K562 (cell line): Measurements from ENCODE around the gene IPCEF1. TPM values are rescaled to one million over a fixed set of nuclear protein-coding genes. Genes with fewer than 3 reads are reported as not detected.

Experiments used
- ATAC-seq: fragments of 200-7000 bp; cut with Tn5 transposase; 3 replicates; pipeline ENCODE4 v1.9.1; 2020; ENCODE audit warnings: moderate library complexity
- BruUV-seq: library from RNA; stranded (reverse); fragments of 400-500 nt; replicated peaks from 2 replicates; lab custom pipeline; 2021; lab: Mats Ljungman, UMichigan
- CTCF ChIA-PET: fragments of 300-600 bp; formaldehyde crosslinking; extraction: SDS; loops from one replicate; lab custom pipeline; 2021; ENCODE audit warnings: low intra/inter-chr PET ratio; lab: Yijun Ruan, JAX
- POLR2A ChIA-PET: fragments of 300-600, 350-650 bp; sonication (Branson Sonifier 250); formaldehyde crosslinking; extraction: SDS; loops from one replicate; lab custom pipeline; 2021; ENCODE audit warnings: antibody characterized with exemption, inconsistent platforms; lab: Yijun Ruan, JAX
- DNase-seq, 4 experiments: peaks; one replicate each; pipeline versions ENCODE4 v3.0.0 to v3.0.0-alpha.2; 2011 to 2018; ENCODE audit warnings: low spot score in 3 of 4, mixed read lengths in 3 of 4; ENCODE audit errors: extremely low read depth in 1 of 4
- FAIRE-seq: peaks from 2 replicates; lab custom pipeline; 2011; peaks lifted over from hg19 to GRCh38; lab: Jason Lieb, UNC
- H2AFZ ChIP-seq: 2 replicates; pipeline ENCODE4 v1.6.0; 2011; ENCODE audit warnings: low read depth, low read length, control low read depth, inconsistent platforms
- H3K27ac ChIP-seq: fragments of 200-600 bp; 3 replicates; pipeline ENCODE4 v1.8.0; 2011; ENCODE audit warnings: low read depth, mild to moderate bottlenecking, control low read depth, inconsistent platforms, low read length, moderate library complexity, mixed read lengths; ENCODE audit errors: extremely low read depth
- H3K27me3 ChIP-seq, 2 experiments: fragments of 300-600 bp in 1 of 2; 2 replicates in 1 of 2; 3 replicates in 1 of 2; pipeline versions ENCODE4 v1.6.0 to v1.8.0; 2011; ENCODE audit warnings: inconsistent platforms in 2 of 2, low read length in 2 of 2, mild to moderate bottlenecking in 1 of 2, mixed read lengths in 1 of 2, moderate library complexity in 1 of 2; ENCODE audit not compliant: control insufficient read depth in 2 of 2, insufficient read depth in 2 of 2
- H3K36me3 ChIP-seq: fragments of 300-600 bp; 3 replicates; pipeline ENCODE4 v1.8.0; 2011; ENCODE audit warnings: mild to moderate bottlenecking, low read length, inconsistent platforms; ENCODE audit not compliant: control insufficient read depth, insufficient read depth
- H3K4me1 ChIP-seq, 2 experiments: fragments of 200-600 bp in 1 of 2; replicated peaks in 1 of 2; 2 replicates in 1 of 2; 3 replicates in 1 of 2; pipeline versions ENCODE4 v1.5.1 to v1.8.0; 2011; ENCODE audit warnings: inconsistent platforms in 2 of 2, low read length in 2 of 2, mild to moderate bottlenecking in 1 of 2, mixed read lengths in 1 of 2, moderate library complexity in 1 of 2; ENCODE audit not compliant: control insufficient read depth in 2 of 2, insufficient read depth in 2 of 2
- H3K4me2 ChIP-seq: 2 replicates; pipeline ENCODE4 v1.6.1; 2011; ENCODE audit warnings: low read length, control low read depth, inconsistent platforms, mixed read lengths; ENCODE audit not compliant: insufficient read depth
- H3K4me3 ChIP-seq: fragments of 200-600 bp; sonication (generic), shearing (Covaris generic); 2 replicates; pipeline ENCODE4 v1.5.1; 2016; ENCODE audit warnings: control low read depth, inconsistent platforms
- H3K79me2 ChIP-seq: fragments of 200-600 bp; 3 replicates; pipeline ENCODE4 v1.8.0; 2011; ENCODE audit warnings: low read length, inconsistent platforms; ENCODE audit not compliant: control insufficient read depth, insufficient read depth
- H3K9ac ChIP-seq, 2 experiments: 2 replicates each; pipeline versions ENCODE4 v1.6.0 to v1.6.1; 2011; ENCODE audit warnings: low read depth in 2 of 2, low read length in 2 of 2, control low read depth in 1 of 2, inconsistent platforms in 1 of 2, mild to moderate bottlenecking in 1 of 2, mixed read lengths in 1 of 2; ENCODE audit not compliant: insufficient read depth in 1 of 2
- H3K9me1 ChIP-seq: one replicate; pipeline ENCODE4 v1.6.0; 2011; ENCODE audit warnings: inconsistent platforms, mild to moderate bottlenecking, low read length, moderate library complexity; ENCODE audit not compliant: control insufficient read depth, insufficient read depth
- H3K9me3 ChIP-seq: replicated peaks from 2 replicates; pipeline ENCODE4 v1.5.1; 2011; ENCODE audit warnings: low read depth, low read length, inconsistent platforms; ENCODE audit not compliant: control insufficient read depth, insufficient read depth
- H4K20me1 ChIP-seq: replicated peaks from 2 replicates; pipeline ENCODE4 v1.6.1; 2011; ENCODE audit warnings: low read length, inconsistent platforms, mixed read lengths; ENCODE audit not compliant: control insufficient read depth, insufficient read depth
- CBX5 ChIP-seq: IDR thresholded peaks from 2 replicates; pipeline ENCODE4 v1.6.1; 2014; ENCODE audit warnings: low read depth, borderline replicate concordance
- MEF2A ChIP-seq: IDR thresholded peaks from 2 replicates; pipeline ENCODE4 v1.6.1; 2011; ENCODE audit warnings: low read depth, mild to moderate bottlenecking, low read length, moderate library complexity; ENCODE audit not compliant: control insufficient read depth
- RNF2 ChIP-seq: sonication (generic); IDR thresholded peaks from 2 replicates; pipeline ENCODE4 v1.6.1; 2016
- SIX5 ChIP-seq, 2 experiments: IDR thresholded peaks; 2 replicates each; pipeline ENCODE4 v1.6.1; 2011; ENCODE audit warnings: low read length in 2 of 2, borderline replicate concordance in 1 of 2, low read depth in 1 of 2, mild to moderate bottlenecking in 1 of 2, moderate library complexity in 1 of 2; ENCODE audit not compliant: insufficient read depth in 1 of 2
- SREBF2 ChIP-seq: sonication (generic); formaldehyde crosslinking; IDR thresholded peaks from 2 replicates; pipeline ENCODE4 v1.4.0; 2020; ENCODE audit warnings: mild to moderate bottlenecking, missing genetic modification reagents
- TSC22D4 ChIP-seq: fragments of 450-650 bp; IDR thresholded peaks from 2 replicates; pipeline ENCODE4 v1.6.1; 2016; ENCODE audit warnings: missing genetic modification characterization, missing biosample characterization, control low read depth
- U2AF1 ChIP-seq: fragments of 200-400 bp; formaldehyde crosslinking; optimal IDR thresholded peaks from 2 replicates; pipeline ENCODE3; 2017; ENCODE audit warnings: mild to moderate bottlenecking, low read depth, low read length, moderate library complexity
- ZFP36 ChIP-seq: fragments of 150-350 bp; IDR thresholded peaks from 2 replicates; pipeline ENCODE4 v1.6.1; 2018; ENCODE audit warnings: low read length, low read depth; ENCODE audit not compliant: partially characterized antibody
- ZNF12 ChIP-seq: sonication (generic); formaldehyde crosslinking; IDR thresholded peaks from 2 replicates; pipeline ENCODE4 v1.4.0; 2020; ENCODE audit warnings: mild to moderate bottlenecking, missing genetic modification reagents
- ZNF707 ChIP-seq: fragments of 250-450 bp; sonication (Bioruptor Pico); conservative IDR thresholded peaks from 2 replicates; pipeline ENCODE4 v1.8.0; 2022; ENCODE audit warnings: inconsistent platforms, mild to moderate bottlenecking, moderate library complexity
- ZNF785 ChIP-seq: fragments of 250-450 bp; sonication (Bioruptor Pico); IDR thresholded peaks from 2 replicates; pipeline ENCODE4 v1.4.0; 2020; ENCODE audit warnings: mild to moderate bottlenecking
- ZNF830 ChIP-seq: fragments of 250-450 bp; sonication (Bioruptor Pico); IDR thresholded peaks from 2 replicates; pipeline ENCODE4 v1.5.0; 2021; ENCODE audit warnings: mild to moderate bottlenecking
- WGBS: fragments of 100-300 bp; shearing (Covaris generic); methylation state at CpG from one replicate; pipeline ENCODE4 v1.1.6; 2016; ENCODE audit warnings: low coverage, mixed read lengths; ENCODE audit not compliant: insufficient coverage; ENCODE audit errors: missing lambda C conversion rate; 5-methylcytosine and 5-hydroxymethylcytosine counted together
- in situ Hi-C: fragments of 300-500 bp; cut with MboI; formaldehyde crosslinking; loops from 4 replicates; pipeline ENCODE4 v1.15.0; 2018; ENCODE audit warnings: inconsistent platforms, mixed read lengths
- intact Hi-C: fragments of 100-400 bp; cut with micrococcal nuclease; formaldehyde crosslinking; loops from 2 replicates; pipeline ENCODE4 v1.14.2; 2022
- polyA plus RNA-seq, 8 experiments: library from polyadenylated mRNA; depleted of rRNA in 4 of 8; stranded (reverse) in 5 of 8; unstranded in 3 of 8; fragments of >200 nt; fragmentation: Nextera tagmentation in 2 of 8; fragmentation: Illumina TruSeq in 1 of 8; extraction: Ambion mirVana in 2 of 8; extraction: Trizol in 1 of 8; gene quantifications; 2 replicates each; pipeline versions ENCODE4 v1.2.1 to v1.2.3, GENCODE V29; 2011 to 2014; ENCODE audit warnings: inconsistent platforms in 1 of 8, missing spikeins in 1 of 8
- total RNA-seq, 7 experiments: library from RNA; depleted of rRNA in 6 of 7; stranded (reverse); fragments of >200 nt in 6 of 7; fragmentation: Illumina TruSeq in 2 of 7; extraction: Trizol in 2 of 7; gene quantifications; 2 replicates each; pipeline versions ENCODE4 v1.2.1 to v1.2.3, GENCODE V29; 2011 to 2021; ENCODE audit warnings: low replicate concordance in 1 of 7
- TF ChIP-seq, protein P1 (sequence below): fragments of 250-450 bp; sonication (Bioruptor Pico); IDR thresholded peaks from 2 replicates; pipeline ENCODE4 v1.4.0; 2020; ENCODE audit warnings: mild to moderate bottlenecking, moderate library complexity, borderline replicate concordance
- TF ChIP-seq, protein P2 (sequence below), 2 experiments: fragments of 450-650 bp in 1 of 2; sonication (generic) in 1 of 2; formaldehyde crosslinking in 1 of 2; IDR thresholded peaks in 1 of 2; conservative IDR thresholded peaks in 1 of 2; 2 replicates each; pipeline versions ENCODE4 v1.6.1 to v1.8.1; 2016 to 2023; ENCODE audit warnings: mild to moderate bottlenecking in 2 of 2, moderate library complexity in 2 of 2, inconsistent platforms in 1 of 2, missing genetic modification reagents in 1 of 2
- TF ChIP-seq, protein P3 (sequence below): fragments of 250-450 bp; sonication (Bioruptor Pico); IDR thresholded peaks from 2 replicates; pipeline ENCODE4 v1.8.0; 2021; ENCODE audit warnings: moderate library complexity, mild to moderate bottlenecking, inconsistent platforms
- TF ChIP-seq, protein P4 (sequence below): sonication (generic); formaldehyde crosslinking; IDR thresholded peaks from 2 replicates; pipeline ENCODE4 v1.8.0; 2022; ENCODE audit warnings: mild to moderate bottlenecking, missing genetic modification reagents

Gene IPCEF1
- total and polyA plus RNA-seq, 9 of the 15 experiments (the other 6 are each of a cell fraction or from before 2014, with no cell fraction given): 0.14 to 0.18 TPM; not detected in 7

DNA sequence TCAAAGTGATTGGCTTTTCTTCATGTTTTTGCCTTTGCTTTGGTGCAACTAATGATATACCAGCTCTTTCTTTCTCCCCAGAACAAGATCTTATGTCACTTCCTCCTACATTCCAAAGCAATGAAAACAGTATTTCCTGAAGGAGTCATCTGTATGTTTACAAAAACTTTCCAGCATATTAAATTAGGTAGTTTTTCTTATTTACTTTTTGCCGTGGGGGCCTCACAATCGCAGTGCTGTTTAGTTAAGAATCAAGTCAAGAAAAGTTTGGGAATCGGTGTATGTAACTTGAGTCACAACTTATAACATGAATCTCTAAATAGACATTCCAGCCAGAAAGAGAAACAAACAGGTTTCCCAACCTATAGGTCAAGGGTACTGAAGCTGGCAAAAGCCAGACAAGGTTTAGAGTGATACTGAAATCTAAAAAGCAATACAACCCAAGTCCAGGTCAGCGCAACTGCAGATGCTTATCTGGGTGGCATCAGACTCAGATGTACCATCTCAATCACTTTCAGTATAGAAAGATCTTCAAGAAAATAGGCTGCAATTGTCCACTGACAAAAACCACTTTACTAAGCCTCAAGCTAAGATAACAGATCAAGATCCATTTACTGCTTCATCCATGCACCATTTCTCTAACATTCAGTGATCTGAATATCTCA lies 63.6 kb downstream of the IPCEF1 start:
- CTCF ChIA-PET: no interaction called here
- no peak overlapping the region for H3K9ac ChIP-seq
- no peak for FAIRE-seq

More for the DNA sequence above, 63.6 kb downstream of the IPCEF1 start:
- no TSS peak for BruUV-seq
- intact Hi-C loops (no loop called here), in situ Hi-C loops (no loop called here)
- H3K27ac ChIP-seq: no peak overlapping the region
- H2AFZ ChIP-seq: no peak overlapping the region
- H3K36me3 ChIP-seq: no peaks in the 10 kb centered on the region
- H3K4me3 ChIP-seq: no peak overlapping the region
- H3K9me1 ChIP-seq: no peaks in the 10 kb centered on the region
- no peaks in the 10 kb centered on the region for H3K9me3 ChIP-seq
- H3K79me2 ChIP-seq: no peaks in the 10 kb centered on the region
- POLR2A ChIA-PET: no interaction called here
- H3K27me3 ChIP-seq: peaks cover 7 to 20% of the 10 kb centered on the region in 2 experiments; a peak in 3 of 5 replicates
- no peak for ATAC-seq
- no peaks in the 10 kb centered on the region for H4K20me1 ChIP-seq
- WGBS: 2% methylated on average over 4 of the region's 4 CpGs
- no peak overlapping the region for H3K4me2 ChIP-seq
- no peak for DNase-seq
- H3K4me1 ChIP-seq: no peaks in the 10 kb centered on the region
- no peak for TF ChIP-seq MEF2A
- TF ChIP-seq SREBF2: no peak
- TF ChIP-seq ZNF707 (CRISPR knock-in tag): no peak
- TF ChIP-seq RNF2: no peak
- no peak for TF ChIP-seq ZNF785 (CRISPR knock-in tag)
- TF ChIP-seq, protein P1, sequence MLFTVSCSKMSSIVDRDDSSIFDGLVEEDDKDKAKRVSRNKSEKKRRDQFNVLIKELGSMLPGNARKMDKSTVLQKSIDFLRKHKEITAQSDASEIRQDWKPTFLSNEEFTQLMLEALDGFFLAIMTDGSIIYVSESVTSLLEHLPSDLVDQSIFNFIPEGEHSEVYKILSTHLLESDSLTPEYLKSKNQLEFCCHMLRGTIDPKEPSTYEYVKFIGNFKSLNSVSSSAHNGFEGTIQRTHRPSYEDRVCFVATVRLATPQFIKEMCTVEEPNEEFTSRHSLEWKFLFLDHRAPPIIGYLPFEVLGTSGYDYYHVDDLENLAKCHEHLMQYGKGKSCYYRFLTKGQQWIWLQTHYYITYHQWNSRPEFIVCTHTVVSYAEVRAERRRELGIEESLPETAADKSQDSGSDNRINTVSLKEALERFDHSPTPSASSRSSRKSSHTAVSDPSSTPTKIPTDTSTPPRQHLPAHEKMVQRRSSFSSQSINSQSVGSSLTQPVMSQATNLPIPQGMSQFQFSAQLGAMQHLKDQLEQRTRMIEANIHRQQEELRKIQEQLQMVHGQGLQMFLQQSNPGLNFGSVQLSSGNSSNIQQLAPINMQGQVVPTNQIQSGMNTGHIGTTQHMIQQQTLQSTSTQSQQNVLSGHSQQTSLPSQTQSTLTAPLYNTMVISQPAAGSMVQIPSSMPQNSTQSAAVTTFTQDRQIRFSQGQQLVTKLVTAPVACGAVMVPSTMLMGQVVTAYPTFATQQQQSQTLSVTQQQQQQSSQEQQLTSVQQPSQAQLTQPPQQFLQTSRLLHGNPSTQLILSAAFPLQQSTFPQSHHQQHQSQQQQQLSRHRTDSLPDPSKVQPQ (CRISPR knock-in tag): no peak
- TF ChIP-seq, protein P2, sequence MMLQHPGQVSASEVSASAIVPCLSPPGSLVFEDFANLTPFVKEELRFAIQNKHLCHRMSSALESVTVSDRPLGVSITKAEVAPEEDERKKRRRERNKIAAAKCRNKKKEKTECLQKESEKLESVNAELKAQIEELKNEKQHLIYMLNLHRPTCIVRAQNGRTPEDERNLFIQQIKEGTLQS (IDR thresholded peaks at IDR 0.05): no peak
- TF ChIP-seq, protein P2 (CRISPR knock-in tag; conservative IDR thresholded peaks at IDR 0.05): no peak
- no peak for TF ChIP-seq SIX5 (IDR thresholded peaks at IDR 0.05; ENCODE audit: borderline replicate concordance in 1 of 2, insufficient read depth in 1 of 2, low read depth in 1 of 2, low read length in 2 of 2)
- no peak for TF ChIP-seq ZNF12 (CRISPR knock-in tag)
- TF ChIP-seq CBX5: no peak
- TF ChIP-seq ZNF830 (CRISPR knock-in tag): no peak
- TF ChIP-seq, protein P3, sequence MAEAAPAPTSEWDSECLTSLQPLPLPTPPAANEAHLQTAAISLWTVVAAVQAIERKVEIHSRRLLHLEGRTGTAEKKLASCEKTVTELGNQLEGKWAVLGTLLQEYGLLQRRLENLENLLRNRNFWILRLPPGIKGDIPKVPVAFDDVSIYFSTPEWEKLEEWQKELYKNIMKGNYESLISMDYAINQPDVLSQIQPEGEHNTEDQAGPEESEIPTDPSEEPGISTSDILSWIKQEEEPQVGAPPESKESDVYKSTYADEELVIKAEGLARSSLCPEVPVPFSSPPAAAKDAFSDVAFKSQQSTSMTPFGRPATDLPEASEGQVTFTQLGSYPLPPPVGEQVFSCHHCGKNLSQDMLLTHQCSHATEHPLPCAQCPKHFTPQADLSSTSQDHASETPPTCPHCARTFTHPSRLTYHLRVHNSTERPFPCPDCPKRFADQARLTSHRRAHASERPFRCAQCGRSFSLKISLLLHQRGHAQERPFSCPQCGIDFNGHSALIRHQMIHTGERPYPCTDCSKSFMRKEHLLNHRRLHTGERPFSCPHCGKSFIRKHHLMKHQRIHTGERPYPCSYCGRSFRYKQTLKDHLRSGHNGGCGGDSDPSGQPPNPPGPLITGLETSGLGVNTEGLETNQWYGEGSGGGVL (CRISPR knock-in tag): no peak
- no peak for TF ChIP-seq TSC22D4 (tag)
- no peak for TF ChIP-seq U2AF1
- TF ChIP-seq, protein P4, sequence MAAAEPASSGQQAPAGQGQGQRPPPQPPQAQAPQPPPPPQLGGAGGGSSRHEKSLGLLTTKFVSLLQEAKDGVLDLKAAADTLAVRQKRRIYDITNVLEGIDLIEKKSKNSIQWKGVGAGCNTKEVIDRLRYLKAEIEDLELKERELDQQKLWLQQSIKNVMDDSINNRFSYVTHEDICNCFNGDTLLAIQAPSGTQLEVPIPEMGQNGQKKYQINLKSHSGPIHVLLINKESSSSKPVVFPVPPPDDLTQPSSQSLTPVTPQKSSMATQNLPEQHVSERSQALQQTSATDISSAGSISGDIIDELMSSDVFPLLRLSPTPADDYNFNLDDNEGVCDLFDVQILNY (CRISPR knock-in tag): no peak
- TF ChIP-seq ZFP36: no peak
- TF ChIP-seq, all 486 proteins: peak for 0
